IPS-15b (cell line): ENCODE results near the gene ANO4.

ENCODE experiments used
- H3K27me3 ChIP-seq: one replicate; pipeline ENCODE4 v1.6.1; 2013; ENCODE audit warnings: low read length; ENCODE audit not compliant: control insufficient read depth, insufficient read depth
- H3K36me3 ChIP-seq: one replicate; pipeline ENCODE4 v1.6.1; 2013; ENCODE audit warnings: low read length; ENCODE audit not compliant: control insufficient read depth, insufficient read depth
- H3K4me1 ChIP-seq: one replicate; pipeline ENCODE4 v1.6.1; 2013; ENCODE audit warnings: mild to moderate bottlenecking, low read length; ENCODE audit not compliant: control insufficient read depth, insufficient read depth
- H3K4me3 ChIP-seq: one replicate; pipeline ENCODE4 v1.5.1; 2013; ENCODE audit warnings: low read depth, low read length
- H3K9ac ChIP-seq: one replicate; pipeline ENCODE4 v1.6.1; 2013; ENCODE audit warnings: low read depth, mild to moderate bottlenecking, low read length
- H3K9me3 ChIP-seq: one replicate; pipeline ENCODE4 v1.6.1; 2013; ENCODE audit warnings: mild to moderate bottlenecking, low read length; ENCODE audit not compliant: control insufficient read depth, insufficient read depth

Gene ANO4

DNA sequence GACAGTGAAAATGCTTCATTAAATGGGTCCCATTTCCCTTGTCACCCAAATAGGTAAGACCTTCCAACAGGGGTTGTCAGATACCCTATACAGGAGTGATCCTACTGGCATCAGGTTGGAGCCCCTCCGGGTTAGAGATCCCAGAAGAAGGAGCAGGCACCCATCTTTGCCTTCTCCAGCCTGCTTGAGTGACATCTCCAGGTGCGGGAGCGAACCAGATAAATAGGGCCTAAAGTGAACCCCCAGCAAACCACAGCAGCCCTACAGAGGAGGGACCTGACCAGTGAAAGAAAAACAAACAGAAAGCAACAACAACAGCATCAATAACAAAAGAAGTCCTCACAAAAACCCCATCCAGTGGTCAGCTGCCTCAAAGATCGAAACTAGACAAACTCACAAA is 233.2 kb downstream of the ANO4 start:
- H3K36me3 ChIP-seq: no peaks in the 10 kb centered on the region
- H3K4me3 ChIP-seq: no peak overlapping the region
- H3K27me3 ChIP-seq: no peaks in the 10 kb centered on the region
- H3K4me1 ChIP-seq: peaks cover 2% of the 10 kb centered on the region
- no peak overlapping the region for H3K9ac ChIP-seq
- H3K9me3 ChIP-seq: peaks cover 3% of the 10 kb centered on the region

DNA sequence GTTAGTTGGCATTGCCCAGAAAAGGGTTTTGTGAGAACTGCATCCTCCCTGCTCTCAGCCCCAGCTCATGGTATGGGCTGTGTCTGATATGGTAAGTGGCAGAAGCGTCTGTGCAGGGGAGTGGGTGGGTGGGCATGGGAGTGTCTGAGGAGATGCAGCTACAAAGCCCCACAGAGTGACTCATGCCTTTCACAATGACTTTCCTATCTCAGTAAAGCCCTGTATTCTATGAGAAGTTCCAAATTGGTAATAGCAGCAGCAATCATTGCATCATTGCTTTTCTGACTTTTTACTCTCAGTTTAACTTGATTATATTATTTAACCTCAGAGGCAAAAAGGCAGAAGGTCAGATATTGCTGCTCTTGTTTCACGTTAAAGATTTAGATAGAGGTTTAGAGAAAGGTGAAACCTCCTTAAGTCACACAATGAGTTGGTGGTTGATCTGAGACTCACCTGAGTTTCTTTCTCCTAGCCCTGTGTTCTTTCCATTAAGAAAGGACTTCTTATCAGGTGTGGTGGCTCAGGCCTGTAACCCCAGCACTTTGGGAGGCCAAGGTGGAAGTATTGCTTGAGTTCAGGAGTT is 243.8 kb downstream of the ANO4 start:
- no peaks in the 10 kb centered on the region for H3K36me3 ChIP-seq
- H3K4me1 ChIP-seq: no peaks in the 10 kb centered on the region
- H3K9ac ChIP-seq: no peak overlapping the region
- H3K9me3 ChIP-seq: no peaks in the 10 kb centered on the region
- no peak overlapping the region for H3K4me3 ChIP-seq
- no peaks in the 10 kb centered on the region for H3K27me3 ChIP-seq

DNA sequence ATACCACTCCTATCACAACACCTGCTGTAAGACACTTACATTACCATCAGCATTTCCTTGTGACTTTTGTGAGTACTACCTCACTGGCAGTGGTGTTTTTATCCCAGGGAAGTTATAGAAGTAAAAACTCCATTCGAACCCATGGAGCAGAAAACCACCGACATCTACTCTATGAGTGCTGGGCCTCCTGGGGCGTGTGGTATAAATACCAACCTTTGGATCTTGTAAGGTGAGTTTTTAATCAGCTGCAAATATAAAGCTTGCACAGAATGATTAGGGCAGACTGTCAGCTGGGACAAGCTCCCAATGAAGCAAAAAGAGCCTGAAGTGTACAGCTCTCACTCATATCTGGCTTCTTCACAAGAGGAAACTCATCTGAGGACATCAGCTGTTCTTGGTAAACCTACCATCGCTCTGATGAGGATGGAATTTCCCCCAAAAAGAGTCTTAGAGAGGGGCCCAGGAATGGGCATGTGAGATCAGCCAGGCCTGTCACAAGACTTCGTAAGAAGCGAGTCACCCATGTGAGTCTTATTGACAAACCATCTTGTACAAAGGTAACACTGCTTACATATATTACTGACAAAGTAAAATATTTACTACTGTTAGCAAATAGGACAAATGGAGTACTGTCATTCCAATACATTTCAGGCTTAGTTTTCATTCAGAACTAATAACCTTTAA is 245.4 kb downstream of the ANO4 start:
- Histone ChIP-seq H3K27me3 (no peaks in the 10 kb centered on the region), H3K4me1 (no peaks in the 10 kb centered on the region), H3K9ac (no peak overlapping the region), H3K9me3 (no peaks in the 10 kb centered on the region), H3K4me3 (no peak overlapping the region), H3K36me3 (no peaks in the 10 kb centered on the region)

DNA sequence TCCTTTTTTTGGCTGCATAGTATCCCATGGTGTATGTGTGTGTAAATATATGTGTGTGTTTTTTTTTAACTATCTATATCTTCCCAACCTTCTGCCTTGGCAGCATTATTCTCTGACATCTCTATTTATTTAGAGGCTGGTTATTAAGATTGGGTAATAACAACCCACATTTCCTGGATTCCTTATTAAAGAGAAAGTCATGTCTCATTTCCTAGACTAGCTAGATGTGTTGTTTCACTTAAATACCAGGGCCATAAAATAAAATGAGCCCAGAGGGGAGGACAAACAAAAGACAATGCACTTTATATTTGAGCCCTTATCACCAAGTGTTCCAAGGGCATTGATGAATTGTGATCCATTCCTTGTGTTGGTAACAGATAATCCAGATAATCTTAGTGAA is 246.4 kb downstream of the ANO4 start:
- Histone ChIP-seq H3K4me1 (no peaks in the 10 kb centered on the region), H3K4me3 (no peak overlapping the region), H3K27me3 (no peaks in the 10 kb centered on the region), H3K9ac (no peak overlapping the region), H3K9me3 (no peaks in the 10 kb centered on the region), H3K36me3 (no peaks in the 10 kb centered on the region)

DNA sequence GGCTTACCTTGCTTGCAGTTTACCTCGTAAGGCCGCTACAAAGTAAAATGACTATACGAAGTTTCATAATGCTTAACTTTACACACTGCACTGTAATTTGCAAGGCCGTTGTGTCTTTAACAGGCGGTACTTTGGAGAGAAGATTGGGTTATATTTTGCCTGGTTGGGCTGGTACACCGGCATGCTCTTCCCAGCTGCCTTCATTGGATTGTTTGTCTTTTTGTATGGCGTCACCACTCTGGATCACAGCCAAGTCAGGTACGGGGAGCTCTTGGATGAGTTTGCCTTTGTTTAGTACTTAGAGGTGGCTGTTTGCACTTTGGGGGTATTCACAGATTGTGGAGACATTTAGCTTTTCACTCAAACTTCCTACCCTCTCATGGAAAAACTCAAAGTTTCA is 247.6 kb downstream of the ANO4 start:
- H3K9me3 ChIP-seq: no peaks in the 10 kb centered on the region
- H3K36me3 ChIP-seq: no peaks in the 10 kb centered on the region
- no peak overlapping the region for H3K4me3 ChIP-seq
- H3K9ac ChIP-seq: no peak overlapping the region
- no peaks in the 10 kb centered on the region for H3K27me3 ChIP-seq
- H3K4me1 ChIP-seq: no peaks in the 10 kb centered on the region

DNA sequence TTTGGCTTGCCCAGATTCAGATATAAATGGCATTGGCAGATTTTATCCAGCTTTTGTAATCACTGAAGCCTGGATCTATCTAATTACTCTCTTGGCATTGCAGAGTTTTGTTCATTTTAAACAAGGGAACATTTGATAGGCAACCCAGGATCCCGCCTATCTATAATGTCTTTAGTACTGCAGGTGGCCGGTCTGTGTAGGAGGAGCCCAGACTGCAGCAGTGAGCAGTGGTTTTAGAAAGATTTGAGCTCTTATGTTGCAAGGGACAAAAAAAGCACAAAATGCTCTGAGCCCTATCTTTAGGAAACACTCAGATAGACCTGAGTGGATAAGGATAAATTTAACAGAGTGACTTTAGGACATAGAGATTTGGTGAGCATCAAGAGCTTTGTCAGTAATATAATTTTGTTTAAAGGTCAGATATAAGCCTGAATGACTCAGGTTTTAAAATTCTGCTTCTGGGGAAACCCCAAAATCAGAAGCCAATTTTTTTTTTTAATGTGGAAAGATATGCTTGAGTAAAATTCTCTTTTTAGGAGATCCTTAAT is 250.0 kb downstream of the ANO4 start:
- Histone ChIP-seq H3K9ac (no peak overlapping the region), H3K4me3 (no peak overlapping the region), H3K27me3 (no peaks in the 10 kb centered on the region), H3K9me3 (no peaks in the 10 kb centered on the region), H3K4me1 (no peaks in the 10 kb centered on the region), H3K36me3 (no peaks in the 10 kb centered on the region)

DNA sequence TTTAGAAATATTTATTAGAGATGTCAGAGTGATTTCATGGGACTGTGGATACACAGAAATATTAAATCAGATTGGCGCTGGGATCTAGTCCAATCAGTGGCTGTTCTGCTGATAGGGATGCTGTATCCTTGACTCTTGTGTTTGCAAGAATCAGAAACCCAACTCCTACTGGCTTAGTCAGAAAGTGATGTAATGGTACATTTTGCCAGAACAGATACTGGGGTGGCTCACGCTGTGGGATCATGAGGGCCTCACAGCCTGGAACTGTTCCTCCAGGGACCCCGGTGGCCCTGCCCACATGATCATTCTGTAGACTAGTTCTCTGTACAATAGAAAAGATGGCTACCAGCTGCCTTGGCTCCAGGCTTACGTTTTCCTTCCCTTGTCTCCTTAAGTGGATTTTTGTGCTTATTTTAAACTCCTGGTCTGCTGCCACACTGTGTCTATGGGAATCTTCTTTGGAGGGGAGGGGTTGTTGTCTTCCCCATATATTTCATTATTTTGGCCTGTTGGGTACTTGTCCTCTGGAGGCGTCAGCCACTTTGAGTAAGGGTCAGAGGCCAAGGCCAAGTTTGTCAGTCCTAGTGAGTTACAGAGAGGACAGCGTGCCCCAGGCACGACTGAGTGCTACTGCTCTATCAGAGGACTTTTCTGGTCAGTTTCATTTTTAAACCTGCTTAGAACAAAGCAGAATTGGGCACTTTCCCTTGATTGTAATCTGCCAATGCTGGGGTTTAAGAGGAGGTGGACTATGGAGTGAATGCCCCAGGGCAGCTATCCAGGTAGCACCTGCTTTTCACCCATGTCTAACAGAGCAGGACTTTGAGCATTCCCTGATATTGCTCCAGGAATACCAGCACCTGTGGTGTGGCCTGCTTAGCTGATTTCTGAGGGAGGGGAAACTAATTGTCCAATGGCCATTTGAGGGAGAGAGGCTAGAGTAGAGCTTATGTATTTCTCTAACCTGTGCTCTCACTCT is 251.2 kb downstream of the ANO4 start:
- Histone ChIP-seq H3K27me3 (no peaks in the 10 kb centered on the region), H3K9me3 (no peaks in the 10 kb centered on the region), H3K4me1 (no peaks in the 10 kb centered on the region), H3K4me3 (no peak overlapping the region), H3K9ac (no peak overlapping the region), H3K36me3 (no peaks in the 10 kb centered on the region)

DNA sequence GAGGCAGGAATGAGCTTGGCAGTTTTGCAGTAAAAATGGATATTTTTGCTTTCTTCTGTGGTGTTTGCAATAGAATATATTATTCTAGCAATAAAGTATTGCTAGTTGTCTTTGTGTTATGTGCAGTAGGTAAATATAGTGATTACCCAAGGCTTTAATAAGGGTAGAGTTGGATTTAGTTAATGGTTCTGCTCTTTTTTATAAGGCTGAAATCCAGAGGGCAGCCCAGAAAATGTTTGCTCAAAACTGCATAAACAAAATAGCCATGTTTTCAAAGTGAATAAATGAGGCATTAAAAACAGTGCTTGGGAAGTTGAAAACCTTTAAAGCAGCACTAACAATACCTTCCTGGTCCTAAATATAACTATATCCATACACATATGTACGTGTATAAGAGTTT is 253.1 kb downstream of the ANO4 start:
- no peaks in the 10 kb centered on the region for H3K4me1 ChIP-seq
- H3K36me3 ChIP-seq: no peaks in the 10 kb centered on the region
- no peak overlapping the region for H3K9ac ChIP-seq
- no peaks in the 10 kb centered on the region for H3K27me3 ChIP-seq
- no peak overlapping the region for H3K4me3 ChIP-seq
- no peaks in the 10 kb centered on the region for H3K9me3 ChIP-seq

DNA sequence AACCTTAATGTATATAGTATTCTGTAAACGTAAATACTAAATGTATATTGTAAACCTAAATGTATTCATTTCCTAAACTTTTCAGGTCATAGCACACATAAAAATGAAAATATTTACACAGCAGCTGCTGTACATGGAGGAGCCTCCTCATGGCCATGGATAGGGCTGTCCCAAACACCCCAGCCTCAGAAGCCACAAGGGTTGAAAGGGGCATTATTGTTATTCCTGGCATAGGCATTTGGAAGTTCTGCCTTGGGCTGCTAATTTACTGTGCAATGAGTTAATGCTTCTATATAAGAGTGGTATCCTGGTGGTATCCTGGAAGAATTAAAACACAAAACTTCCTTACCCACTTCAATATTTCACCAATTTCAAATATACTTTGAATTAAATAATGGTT is 256.1 kb downstream of the ANO4 start:
- no peak overlapping the region for H3K4me3 ChIP-seq
- H3K9me3 ChIP-seq: no peaks in the 10 kb centered on the region
- no peaks in the 10 kb centered on the region for H3K27me3 ChIP-seq
- no peaks in the 10 kb centered on the region for H3K36me3 ChIP-seq
- no peak overlapping the region for H3K9ac ChIP-seq
- no peaks in the 10 kb centered on the region for H3K4me1 ChIP-seq

DNA sequence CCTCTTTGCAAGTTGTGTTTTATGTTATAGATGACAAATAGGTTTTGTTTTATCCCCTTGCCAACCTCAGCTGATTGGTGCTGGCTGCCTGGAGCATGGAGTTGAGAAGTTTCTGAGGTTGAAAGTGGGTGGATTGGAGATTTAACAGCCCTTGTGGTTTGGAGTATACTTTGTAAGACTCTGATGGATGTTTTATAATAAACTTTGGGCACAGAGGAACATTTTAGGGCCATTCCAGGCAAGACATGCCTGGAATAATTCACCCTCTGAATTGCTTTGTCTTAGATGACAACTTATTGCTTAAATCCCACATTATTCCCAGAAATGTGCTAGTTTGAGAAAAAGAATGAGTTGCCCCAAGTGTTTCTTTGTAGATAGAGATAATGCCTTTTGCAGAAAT is 256.6 kb downstream of the ANO4 start:
- no peaks in the 10 kb centered on the region for H3K4me1 ChIP-seq
- no peaks in the 10 kb centered on the region for H3K9me3 ChIP-seq
- no peaks in the 10 kb centered on the region for H3K36me3 ChIP-seq
- H3K9ac ChIP-seq: no peak overlapping the region
- H3K27me3 ChIP-seq: no peaks in the 10 kb centered on the region
- no peak overlapping the region for H3K4me3 ChIP-seq

DNA sequence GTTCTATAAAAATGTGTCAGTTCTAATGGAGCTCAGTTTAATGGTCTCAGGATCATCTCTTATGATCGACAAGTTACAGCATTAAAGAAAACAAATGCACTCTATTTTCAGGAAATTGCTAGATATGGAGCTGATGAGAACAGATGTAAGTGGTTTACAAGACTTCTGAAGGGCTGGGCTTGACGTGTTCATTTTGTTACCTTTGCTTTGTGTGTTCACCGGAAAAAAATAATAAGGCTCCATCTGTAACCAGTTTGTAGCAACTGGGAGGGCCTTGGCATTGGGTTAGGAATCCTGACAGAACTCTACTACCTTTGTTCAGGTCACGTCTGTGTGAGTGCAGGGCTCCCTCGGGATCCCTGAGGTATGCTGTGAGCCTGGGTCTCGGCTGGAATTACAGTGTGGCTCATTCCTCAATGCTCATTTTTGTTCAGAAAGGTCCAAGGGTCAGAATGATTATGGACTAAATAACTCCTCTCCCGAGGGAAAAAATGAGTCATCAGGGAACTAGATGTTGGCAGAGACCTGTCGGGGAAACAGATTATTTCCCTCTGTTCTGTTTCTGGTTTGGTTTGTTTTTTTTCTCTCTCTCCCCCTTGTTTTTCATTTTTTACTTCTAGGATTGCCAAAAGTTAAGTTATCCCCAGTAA is 257.4 kb downstream of the ANO4 start:
- Histone ChIP-seq H3K4me3 (no peak overlapping the region), H3K27me3 (no peaks in the 10 kb centered on the region), H3K4me1 (no peaks in the 10 kb centered on the region), H3K9ac (no peak overlapping the region), H3K9me3 (no peaks in the 10 kb centered on the region), H3K36me3 (no peaks in the 10 kb centered on the region)
